CD4-positive, alpha-beta T cell (primary cell): Measurements from ENCODE around the gene NR3C2. TPM values are rescaled to one million over a fixed set of nuclear protein-coding genes. Genes with fewer than 3 reads are reported as not detected.

Source experiments
- ATAC-seq: fragments of 200-7000 bp; cut with Tn5 transposase; one replicate; pipeline ENCODE4 v1.10.0; 2022; ENCODE audit warnings: mild to moderate bottlenecking; ENCODE audit not compliant: poor library complexity
- CTCF ChIA-PET: fragments of 350-600 bp; sonication (Branson Sonifier 250); formaldehyde crosslinking; loops from one replicate; lab custom pipeline; 2021; ENCODE audit warnings: antibody characterized with exemption, inconsistent platforms; lab: Charles Lee
- POLR2A ChIA-PET: fragments of 350-600 bp; sonication (Branson Sonifier 250); formaldehyde crosslinking; loops from one replicate; lab custom pipeline; 2021; ENCODE audit warnings: antibody characterized with exemption, inconsistent platforms; lab: Charles Lee
- DNase-seq, 14 experiments: peaks; one replicate each; pipeline ENCODE4 v3.0.0-alpha.2; 2013 to 2020; ENCODE audit warnings: mixed read lengths in 2 of 14
- H3K27ac ChIP-seq, 2 donors: one replicate each; pipeline versions ENCODE4 v1.5.1 to v1.7.0; 2013; ENCODE audit warnings: low read length in 2 of 2, low read depth in 1 of 2, mild to moderate bottlenecking in 1 of 2
- H3K27me3 ChIP-seq, 2 experiments: 1 replicate in 1 of 2; 2 replicates in 1 of 2; pipeline versions ENCODE4 v1.6.1 to v1.7.0; 2013; ENCODE audit warnings: low read length in 2 of 2, control low read depth in 1 of 2, mild to moderate bottlenecking in 1 of 2, moderate library complexity in 1 of 2; ENCODE audit not compliant: insufficient read depth in 2 of 2, control insufficient read depth in 1 of 2
- H3K36me3 ChIP-seq: one replicate; pipeline ENCODE4 v1.6.1; 2013; ENCODE audit warnings: low read length, control low read depth; ENCODE audit not compliant: insufficient read depth
- H3K4me1 ChIP-seq: one replicate; pipeline ENCODE4 v1.6.1; 2013; ENCODE audit warnings: low read length, control low read depth; ENCODE audit not compliant: insufficient read depth
- H3K4me3 ChIP-seq: one replicate; pipeline ENCODE4 v1.5.1; 2013; ENCODE audit warnings: mild to moderate bottlenecking, low read length, moderate library complexity
- H3K9me3 ChIP-seq, 2 experiments: 1 replicate in 1 of 2; 2 replicates in 1 of 2; pipeline versions ENCODE4 v1.6.1 to v1.7.0; 2013; ENCODE audit warnings: low read length in 2 of 2, mild to moderate bottlenecking in 2 of 2, control low read depth in 1 of 2, moderate library complexity in 1 of 2; ENCODE audit not compliant: control insufficient read depth in 1 of 2, insufficient read depth in 1 of 2
- H3K27ac Mint-ChIP-seq: one replicate; pipeline ENCODE4 v1.8.0; 2020; ENCODE audit warnings: mixed read lengths
- H3K27me3 Mint-ChIP-seq: one replicate; pipeline ENCODE4 v1.8.0; 2021; ENCODE audit warnings: mixed read lengths
- H3K36me3 Mint-ChIP-seq: one replicate; pipeline ENCODE4 v1.8.0; 2021; ENCODE audit warnings: low read depth, mixed read lengths
- H3K4me1 Mint-ChIP-seq: one replicate; pipeline ENCODE4 v1.8.0; 2021; ENCODE audit warnings: low read depth, mixed read lengths
- H3K4me3 Mint-ChIP-seq: one replicate; pipeline ENCODE4 v1.8.0; 2020; ENCODE audit warnings: mild to moderate bottlenecking, mixed read lengths
- H3K9me3 Mint-ChIP-seq: one replicate; pipeline ENCODE4 v1.8.0; 2020; ENCODE audit warnings: mixed read lengths
- CTCF ChIP-seq: fragments of 200-600 bp; IDR thresholded peaks from one replicate; pipeline ENCODE4 v1.8.0; 2022; ENCODE audit warnings: antibody characterized with exemption, mild to moderate bottlenecking
- intact Hi-C, 2 experiments: fragments of 100-400 bp; cut with DNase I in 1 of 2; cut with micrococcal nuclease in 1 of 2; formaldehyde crosslinking; loops; one replicate each; pipeline versions ENCODE4 v1.15.1 to v1.9.0; 2023 to 2025; cut with DNase I, micrococcal nuclease
- total RNA-seq, 174 experiments: library from RNA in 2 of 174; stranded (reverse) in 2 of 174; gene quantifications; one replicate each; pipeline ENCODE4 v1.2.3 and lab custom pipeline; 2021 to 2026

Gene NR3C2
- total RNA-seq, 2 experiments from 2014 or later = 31.6 to 35.0 TPM

GRCh38 chr4:148068065-148068911 lies 373.9 kb downstream of the NR3C2 start:
- no peak overlapping the region for H3K4me3 Mint-ChIP-seq
- Histone ChIP-seq H3K36me3 (peaks cover 10% of the 10 kb centered on the region), H3K4me1 (no peaks in the 10 kb centered on the region), H3K9me3 (peaks cover under 1 to 16% of the 10 kb centered on the region in 2 experiments), H3K27me3 (no peaks in the 10 kb centered on the region), H3K4me3 (no peak overlapping the region), H3K27ac (no peak overlapping the region)
- peaks cover 35% of the 10 kb centered on the region for H3K36me3 Mint-ChIP-seq
- intact Hi-C loops = loop anchor here in 1 of 2 experiments (10.0 kb wide), 1 partner anchor 443 kb away; no protein-coding TSS in a partner anchor
- POLR2A ChIA-PET = no interaction called here
- CTCF ChIA-PET = no interaction called here
- H3K4me1 Mint-ChIP-seq = peaks cover 6% of the 10 kb centered on the region
- ATAC-seq (no peak), DNase-seq (no peak)
- no peak for TF ChIP-seq CTCF
- H3K27me3 Mint-ChIP-seq = no peaks in the 10 kb centered on the region
- no peak overlapping the region for H3K27ac Mint-ChIP-seq
- no peaks in the 10 kb centered on the region for H3K9me3 Mint-ChIP-seq

- intact Hi-C loops = loop anchor here in 1 of 2 experiments (10.0 kb wide), 1 partner anchor 443 kb away; no protein-coding TSS in a partner anchor
- DNase-seq = no peak
- TF ChIP-seq CTCF = no peak
- no peaks in the 10 kb centered on the region for H3K4me1 ChIP-seq
- ChIA-PET CTCF (no interaction called here), POLR2A (no interaction called here)
- H3K9me3 Mint-ChIP-seq = no peaks in the 10 kb centered on the region
- no peaks in the 10 kb centered on the region for H3K27me3 Mint-ChIP-seq
- peaks cover 3% of the 10 kb centered on the region for H3K36me3 ChIP-seq
- H3K36me3 Mint-ChIP-seq = peaks cover 26% of the 10 kb centered on the region
- no peaks in the 10 kb centered on the region for H3K27me3 ChIP-seq
- H3K4me3 ChIP-seq = no peak overlapping the region
- H3K9me3 ChIP-seq = peaks cover 0 to 7% of the 10 kb centered on the region in 2 experiments
- peaks cover 6% of the 10 kb centered on the region for H3K4me1 Mint-ChIP-seq
- H3K27ac ChIP-seq = no peak overlapping the region
- no peak for ATAC-seq
- H3K4me3 Mint-ChIP-seq = no peak overlapping the region
- H3K27ac Mint-ChIP-seq = no peak overlapping the region
Measured at GRCh38 chr4:148067301-148067916, 374.8 kb downstream of the NR3C2 start.

- intact Hi-C loops = loop anchor here in 1 of 2 experiments (10.0 kb wide), 1 partner anchor 440 kb away; no protein-coding TSS in a partner anchor
- H3K4me1 Mint-ChIP-seq = peaks cover 29% of the 10 kb centered on the region
- Histone ChIP-seq H3K4me1 (peaks cover 18% of the 10 kb centered on the region), H3K27me3 (no peaks in the 10 kb centered on the region), H3K36me3 (no peaks in the 10 kb centered on the region), H3K9me3 (no peaks in the 10 kb centered on the region), H3K4me3 (no peak overlapping the region), H3K27ac (no peak overlapping the region)
- ChIA-PET POLR2A (no interaction called here), CTCF (no interaction called here)
- no peak overlapping the region for H3K27ac Mint-ChIP-seq
- H3K27me3 Mint-ChIP-seq = no peaks in the 10 kb centered on the region
- peaks cover 3% of the 10 kb centered on the region for H3K9me3 Mint-ChIP-seq
- no peak overlapping the region for H3K4me3 Mint-ChIP-seq
- ATAC-seq (no peak), DNase-seq (no peak)
- peaks cover 15% of the 10 kb centered on the region for H3K36me3 Mint-ChIP-seq
- TF ChIP-seq CTCF = no peak
Measured at GRCh38 chr4:148065075-148065474, 377.1 kb downstream of the NR3C2 start.
